RKO (cell line): ENCODE measurements around the gene SFXN4.
A peak's percentile ranks its signal among the peaks of the same experiment; 100 is the strongest.

ENCODE experiments used
- DNase-seq: peaks from one replicate; pipeline ENCODE4 v3.0.0-alpha.2; 2016; ENCODE audit warnings: low spot score

The SFXN4 gene, protein sequence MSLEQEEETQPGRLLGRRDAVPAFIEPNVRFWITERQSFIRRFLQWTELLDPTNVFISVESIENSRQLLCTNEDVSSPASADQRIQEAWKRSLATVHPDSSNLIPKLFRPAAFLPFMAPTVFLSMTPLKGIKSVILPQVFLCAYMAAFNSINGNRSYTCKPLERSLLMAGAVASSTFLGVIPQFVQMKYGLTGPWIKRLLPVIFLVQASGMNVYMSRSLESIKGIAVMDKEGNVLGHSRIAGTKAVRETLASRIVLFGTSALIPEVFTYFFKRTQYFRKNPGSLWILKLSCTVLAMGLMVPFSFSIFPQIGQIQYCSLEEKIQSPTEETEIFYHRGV

GRCh38 chr10:119165171-119166117 lies at the start of gene SFXN4:
Gene SFXN4 (minus strand): TSS chr10:119165714. CDS start chr10:119165647, 67 bp downstream.
- DNase-seq: peak; percentile 80

GRCh38 chr10:119211625-119212441 lies 46.3 kb upstream of the SFXN4 start:
- no peak for DNase-seq

- DNase-seq: no peak
Measured at GRCh38 chr10:119211176-119211575, 45.7 kb upstream of the SFXN4 start.

DNA sequence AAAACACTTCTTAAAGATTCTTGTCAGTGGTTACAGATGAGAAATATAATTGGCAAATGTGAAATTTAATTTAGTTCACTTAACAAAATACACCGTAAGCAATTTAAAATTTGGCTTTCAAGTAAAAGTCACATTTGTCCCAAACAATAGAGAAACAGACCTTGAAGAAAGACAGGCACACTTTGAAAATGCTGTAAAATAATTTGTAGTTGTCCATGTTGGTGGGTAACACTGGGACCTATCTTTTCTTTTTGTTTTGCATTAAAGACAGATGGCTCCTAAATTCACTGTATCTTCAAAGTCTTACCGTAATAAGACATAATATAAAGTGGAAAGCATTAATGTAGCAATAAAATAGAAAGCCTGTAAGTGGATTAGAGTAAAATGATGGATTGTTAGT lies 45.1 kb upstream of the SFXN4 start:
- no peak for DNase-seq

DNA sequence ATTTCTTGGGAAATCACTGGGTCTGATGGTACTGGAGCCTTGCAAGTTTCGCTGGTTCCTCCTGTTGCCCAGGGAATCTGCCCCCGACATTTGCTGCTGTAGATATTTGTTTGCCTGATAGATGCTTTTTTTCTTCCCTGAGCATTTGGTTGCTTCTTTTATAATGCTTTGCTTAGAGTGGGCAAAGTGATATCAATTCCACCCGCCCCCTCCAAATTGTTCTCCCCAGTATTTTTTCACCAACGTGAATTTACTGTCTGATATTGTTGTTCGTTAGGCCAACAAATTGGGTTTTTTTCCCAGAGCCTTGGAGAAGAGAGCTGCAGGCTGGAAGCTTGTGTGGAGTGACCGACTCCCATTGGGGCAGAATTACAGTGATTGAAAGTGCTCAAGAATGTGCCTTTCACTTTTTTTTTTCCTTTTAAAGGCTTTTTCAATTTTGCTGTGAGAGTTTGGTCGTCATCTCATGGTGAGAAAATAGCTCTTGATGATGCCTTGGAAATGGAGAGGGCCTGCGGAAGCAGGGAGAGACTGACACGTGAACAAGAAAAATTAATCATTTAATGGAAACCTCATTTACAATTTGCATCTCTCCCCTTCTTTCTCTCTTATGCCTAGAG lies 44.3 kb upstream of the SFXN4 start:
- DNase-seq: no peak

DNA sequence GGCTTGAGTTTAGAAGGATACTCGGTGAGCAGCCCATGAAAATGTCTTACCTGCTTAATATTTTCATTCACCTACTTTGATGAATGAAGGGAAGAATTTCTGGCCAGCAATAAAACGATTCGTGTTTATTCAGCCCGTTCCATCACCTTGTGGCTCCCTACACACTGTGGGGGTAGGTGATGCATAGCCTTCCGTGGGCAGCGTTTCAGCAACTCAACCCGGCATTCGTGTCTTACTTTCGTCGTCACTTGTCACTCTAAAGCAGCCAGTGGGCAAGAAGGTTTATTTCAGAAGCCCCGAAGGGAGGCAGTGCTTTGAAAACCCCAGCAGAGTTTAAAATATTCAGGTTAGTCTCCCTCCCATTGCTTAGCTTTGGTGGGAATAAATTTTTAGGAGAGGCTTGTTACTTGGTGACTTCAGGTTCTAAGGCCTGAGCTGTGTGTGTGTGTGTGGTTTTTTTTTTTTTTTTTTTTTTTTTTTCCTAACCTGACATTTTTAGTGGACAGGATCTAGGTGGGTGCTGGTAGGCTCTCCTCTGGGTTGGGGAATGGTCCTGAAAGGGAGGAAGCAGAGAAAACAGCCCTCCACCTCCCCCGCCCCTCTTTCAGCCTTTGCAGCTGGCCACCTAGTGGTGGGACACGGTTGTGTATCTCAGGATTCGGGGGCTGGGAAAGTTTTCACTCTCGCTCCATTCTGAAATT lies 43.7 kb upstream of the SFXN4 start:
- DNase-seq: peak; percentile 65

- peak; percentile 72 for DNase-seq
Measured at GRCh38 chr10:119208553-119208940, 43.0 kb upstream of the SFXN4 start.

DNA sequence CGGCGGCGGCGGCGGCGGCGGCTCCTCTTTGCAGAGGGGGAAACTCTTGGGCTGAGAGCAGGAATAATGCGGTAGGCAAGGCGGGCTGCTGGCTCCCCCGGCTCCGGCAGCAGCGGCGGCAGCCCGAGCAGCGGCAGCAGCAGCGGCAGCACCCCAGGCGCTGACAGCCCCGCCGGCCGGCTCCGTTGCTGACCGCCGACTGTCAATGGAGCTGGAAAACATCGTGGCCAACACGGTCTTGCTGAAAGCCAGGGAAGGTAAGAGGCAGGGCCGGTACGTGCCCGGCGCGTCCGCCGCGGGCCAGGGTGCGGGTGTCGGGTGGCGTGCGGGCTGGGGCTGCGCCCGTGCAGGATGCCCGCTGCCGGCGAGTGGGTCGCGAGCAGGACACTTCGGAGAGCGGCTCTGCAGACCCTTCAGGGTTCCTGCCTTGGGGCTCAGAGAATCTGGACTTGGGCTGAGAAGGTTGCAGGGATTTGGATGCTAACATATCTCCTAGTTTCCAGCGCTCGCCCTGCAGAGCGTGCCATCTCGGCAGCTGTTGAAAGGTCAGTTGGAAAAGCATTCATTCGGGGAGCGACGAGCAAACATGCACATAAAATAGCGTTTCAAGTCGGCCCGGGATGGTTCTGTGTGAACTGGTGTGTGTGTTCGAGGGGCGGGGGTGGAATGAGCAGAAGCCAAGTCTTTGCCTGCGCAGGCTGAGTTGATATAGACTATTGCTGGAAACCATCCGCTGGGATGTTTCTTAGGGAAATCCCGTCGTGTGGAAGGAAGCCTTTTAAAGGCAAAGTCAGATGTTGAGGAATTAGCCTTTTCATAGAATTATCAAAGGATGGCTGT lies 42.4 kb upstream of the SFXN4 start:
- peak; percentile 78 for DNase-seq

DNA sequence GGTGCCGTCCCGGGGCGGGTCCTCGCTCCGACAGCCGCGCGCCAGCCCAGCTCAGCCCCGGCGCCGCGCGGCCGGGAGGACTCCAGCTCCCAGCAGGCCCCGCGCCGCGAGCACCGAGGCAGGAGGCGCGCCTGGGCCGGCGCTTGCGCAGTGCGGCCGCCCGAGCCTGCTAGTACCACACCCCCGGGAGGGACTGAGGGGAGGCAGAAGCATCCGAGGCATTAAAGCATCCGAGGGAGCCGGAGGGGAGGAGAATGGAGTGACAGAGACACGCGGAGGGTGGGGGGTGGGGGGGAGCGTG lies 41.8 kb upstream of the SFXN4 start, which contains the start of gene GRK5:
GRK5 (plus strand) TSS at position 206 of the 301 bp plus-strand sequence. CDS start 347 bp downstream, outside the sequence.
- peak; percentile 94 for DNase-seq

GRCh38 chr10:119206603-119207365 lies 41.3 kb upstream of the SFXN4 start:
- DNase-seq: peak; percentile 57

DNA sequence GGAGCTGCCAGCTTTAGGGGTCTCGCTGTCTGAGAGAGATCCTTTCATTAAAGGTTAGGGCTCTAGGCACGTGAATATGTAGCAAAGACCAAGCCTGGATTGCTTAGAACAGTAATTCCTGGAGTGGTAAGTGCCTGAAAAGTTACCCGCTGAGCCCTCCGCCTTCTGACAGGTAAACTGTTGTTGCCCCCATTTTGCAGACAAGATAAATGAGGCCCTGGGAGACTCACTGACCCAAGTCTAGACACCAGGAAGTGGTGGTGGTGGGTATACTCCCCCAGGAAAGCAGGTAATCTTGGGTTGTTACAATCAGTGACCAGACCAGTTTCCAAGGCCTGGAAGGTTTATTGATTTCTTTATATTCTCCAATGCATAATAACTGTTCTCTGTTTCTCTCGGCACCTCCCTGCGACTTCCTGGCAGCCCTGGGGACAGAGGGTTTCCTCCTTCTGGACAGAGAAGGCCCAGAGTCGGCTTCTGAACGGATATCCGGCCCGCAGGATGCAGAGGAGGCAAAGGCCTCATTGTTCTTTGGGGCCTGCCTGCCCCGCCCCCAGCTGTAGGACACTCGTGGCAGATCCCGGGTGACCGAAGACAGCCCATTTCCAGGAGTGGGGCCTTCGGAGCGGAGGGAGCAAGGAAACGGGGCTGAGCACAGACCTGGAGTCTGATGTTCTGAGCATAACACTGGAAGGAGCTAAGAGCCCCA lies 40.5 kb upstream of the SFXN4 start:
- no peak for DNase-seq

DNA sequence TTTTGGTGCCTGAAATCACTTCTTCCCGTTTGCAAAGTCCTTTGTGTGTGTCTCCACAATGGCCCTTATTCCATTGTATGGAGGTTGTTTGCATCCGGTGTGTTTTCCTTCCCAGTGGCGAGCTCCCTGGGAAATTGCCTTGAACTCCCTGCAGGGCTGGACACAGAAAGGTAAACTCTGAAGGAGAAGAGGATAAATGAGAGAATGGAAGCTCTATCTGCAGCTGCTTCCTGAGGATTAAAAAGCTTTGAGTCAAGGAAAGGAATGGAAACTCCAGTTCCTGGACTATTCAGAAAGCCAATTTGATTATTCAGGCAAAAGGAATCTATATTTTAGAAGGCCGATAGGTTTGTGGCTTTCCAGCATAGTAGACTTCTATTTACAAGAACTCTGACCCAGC lies 37.5 kb upstream of the SFXN4 start:
- no peak for DNase-seq

- DNase-seq: no peak
Measured at GRCh38 chr10:119201233-119201632, 35.7 kb upstream of the SFXN4 start.

DNA sequence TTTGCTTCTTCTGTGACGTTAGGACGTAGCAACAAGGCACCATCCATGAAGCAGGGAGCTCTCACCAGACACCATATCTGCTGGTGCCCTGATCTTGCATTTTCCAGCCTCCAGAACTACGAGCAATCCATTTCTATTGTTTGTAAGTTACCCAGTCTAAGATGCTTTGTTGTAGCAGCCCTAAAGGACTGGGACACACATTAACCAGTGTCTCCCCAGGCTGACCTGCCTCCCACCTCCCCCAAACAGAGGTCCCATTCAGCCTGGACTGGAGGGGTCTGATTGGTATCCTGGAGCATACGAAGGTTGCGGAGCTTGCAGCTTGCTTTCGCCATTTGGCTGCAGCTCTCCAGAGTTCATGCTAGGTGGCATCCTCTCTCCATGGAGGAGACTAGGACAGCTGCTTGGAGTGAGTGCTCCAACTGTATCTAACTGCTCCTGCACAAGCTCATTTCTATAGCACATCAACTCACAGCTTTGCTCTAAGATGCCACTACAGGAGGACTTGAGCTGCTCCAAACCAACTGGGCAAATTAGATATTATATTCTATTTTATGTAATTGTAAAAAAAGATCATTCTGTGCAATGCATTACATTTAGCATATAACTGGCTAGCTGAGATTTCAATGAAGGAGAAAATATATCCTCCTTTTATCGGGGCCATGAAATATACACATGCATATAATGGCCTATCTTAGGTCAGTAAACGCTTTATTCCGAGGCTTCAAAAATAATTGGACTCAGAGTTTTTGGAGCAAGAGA lies 33.9 kb upstream of the SFXN4 start:
- peak; percentile 86 for DNase-seq

DNA sequence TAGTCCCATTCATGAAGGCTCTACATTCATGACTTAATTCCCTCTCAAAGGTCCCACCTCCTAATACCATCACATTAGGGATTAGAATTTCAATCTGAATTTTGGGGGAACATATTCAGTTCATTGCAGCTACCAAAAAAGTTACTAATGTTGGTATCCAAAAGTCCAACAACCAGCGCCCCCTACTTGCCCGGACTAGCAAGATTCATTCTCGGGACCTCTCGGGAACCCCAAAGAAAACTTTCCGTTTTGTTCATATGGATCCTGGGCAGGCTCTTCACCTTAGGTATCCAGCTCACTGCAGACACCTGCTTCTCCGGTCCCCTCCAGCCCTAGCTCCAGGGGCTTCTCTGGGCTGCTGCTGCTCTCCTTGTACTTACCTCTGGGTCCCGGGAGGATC lies 32.9 kb upstream of the SFXN4 start:
- DNase-seq: no peak

DNA sequence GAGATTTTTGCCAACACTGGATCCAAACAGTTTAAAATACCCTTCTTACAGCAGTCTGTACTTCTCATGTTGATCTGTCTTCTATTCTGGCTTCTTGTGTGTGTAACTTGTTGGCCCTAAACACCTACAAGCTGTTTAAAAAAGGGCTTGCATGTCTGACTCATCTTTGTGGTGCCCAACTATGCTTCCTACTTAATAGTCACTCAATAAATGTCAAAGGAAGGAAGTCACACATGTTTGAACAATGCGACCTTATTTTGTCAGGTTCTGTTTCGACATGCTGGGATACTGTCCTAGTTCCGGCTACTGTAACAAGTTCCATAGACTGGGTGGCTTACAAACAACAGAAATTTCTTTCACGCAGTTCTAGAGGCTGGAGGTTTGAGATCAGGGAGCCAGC lies 32.4 kb upstream of the SFXN4 start:
- DNase-seq: peak; percentile 36

GRCh38 chr10:119191881-119192280 lies 26.4 kb upstream of the SFXN4 start:
- DNase-seq: no peak
